Vagina (tissue), 2 donors: ENCODE measurements around the gene HYAL2.

Experiments
- POLR2AphosphoS5 ChIP-seq, 2 donors: sonication (generic); formaldehyde crosslinking; IDR thresholded peaks; one replicate each; pipeline ENCODE4 v1.9.0; 2017; ENCODE audit warnings: antibody characterized with exemption in 2 of 2, mild to moderate bottlenecking in 2 of 2, low read depth in 1 of 2; ENCODE audit not compliant: insufficient read depth in 1 of 2
- TF ChIP-seq, protein P1 (sequence below), 3 experiments: fragments of 450-650 bp in 2 of 3; fragments of 200-600 bp in 1 of 3; sonication (generic) in 1 of 3; IDR thresholded peaks; one replicate each; pipeline ENCODE4 v1.5.1; 2017 to 2019; ENCODE audit warnings: antibody characterized with exemption in 3 of 3, mild to moderate bottlenecking in 2 of 3, moderate library complexity in 2 of 3

DNA sequence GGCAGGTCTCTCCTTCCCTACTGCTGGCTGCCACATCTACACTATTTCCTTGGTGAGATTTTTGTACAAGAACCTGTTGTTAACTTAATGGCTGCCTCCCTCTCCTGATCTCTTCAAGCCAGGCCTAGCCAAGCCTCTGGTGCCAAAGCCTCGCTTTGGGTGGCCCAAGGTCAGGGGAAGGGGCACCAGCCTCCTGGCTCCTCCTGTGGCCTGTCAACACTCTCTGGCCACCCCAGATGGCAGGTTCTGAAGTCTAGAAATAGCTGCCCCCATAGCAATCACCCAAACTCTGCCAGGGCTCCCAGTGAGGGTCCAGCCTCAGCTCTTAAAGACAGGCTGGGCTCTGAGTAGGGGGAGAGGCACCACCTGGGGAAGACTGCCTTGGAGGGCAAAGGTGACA lies 35.3 kb downstream of the HYAL2 start:
- TF ChIP-seq, protein P1, sequence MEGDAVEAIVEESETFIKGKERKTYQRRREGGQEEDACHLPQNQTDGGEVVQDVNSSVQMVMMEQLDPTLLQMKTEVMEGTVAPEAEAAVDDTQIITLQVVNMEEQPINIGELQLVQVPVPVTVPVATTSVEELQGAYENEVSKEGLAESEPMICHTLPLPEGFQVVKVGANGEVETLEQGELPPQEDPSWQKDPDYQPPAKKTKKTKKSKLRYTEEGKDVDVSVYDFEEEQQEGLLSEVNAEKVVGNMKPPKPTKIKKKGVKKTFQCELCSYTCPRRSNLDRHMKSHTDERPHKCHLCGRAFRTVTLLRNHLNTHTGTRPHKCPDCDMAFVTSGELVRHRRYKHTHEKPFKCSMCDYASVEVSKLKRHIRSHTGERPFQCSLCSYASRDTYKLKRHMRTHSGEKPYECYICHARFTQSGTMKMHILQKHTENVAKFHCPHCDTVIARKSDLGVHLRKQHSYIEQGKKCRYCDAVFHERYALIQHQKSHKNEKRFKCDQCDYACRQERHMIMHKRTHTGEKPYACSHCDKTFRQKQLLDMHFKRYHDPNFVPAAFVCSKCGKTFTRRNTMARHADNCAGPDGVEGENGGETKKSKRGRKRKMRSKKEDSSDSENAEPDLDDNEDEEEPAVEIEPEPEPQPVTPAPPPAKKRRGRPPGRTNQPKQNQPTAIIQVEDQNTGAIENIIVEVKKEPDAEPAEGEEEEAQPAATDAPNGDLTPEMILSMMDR (IDR thresholded peaks at IDR 0.05): no peak
- no peak for TF ChIP-seq POLR2AphosphoS5 (IDR thresholded peaks at IDR 0.05; ENCODE audit: insufficient read depth in 1 of 2, low read depth in 1 of 2)
